ENCODE data around the gene TMEM256.

- TF ChIP-seq GATA3 (IDR thresholded peaks at IDR 0.05; ENCODE audit: low read depth, low read length) (no peak), GATA2 (IDR thresholded peaks at IDR 0.05; ENCODE audit: low read depth, low read length) (no peak)
Measured at GRCh38 chr17:7355053-7355452, 48.8 kb downstream of the TMEM256 start, which contains the start of gene TMEM95.

All from SH-SY5Y (cell line).